GM18498 (cell line): ENCODE measurements around the gene MAGI1.

Experiments used
- ATAC-seq: cut with Tn5 transposase; IDR thresholded peaks from one replicate; pipeline ENCODE4 v1.9.1; 2021; ENCODE audit warnings: mild to moderate bottlenecking, moderate library complexity; ENCODE audit not compliant: unreplicated experiment

Gene MAGI1

DNA sequence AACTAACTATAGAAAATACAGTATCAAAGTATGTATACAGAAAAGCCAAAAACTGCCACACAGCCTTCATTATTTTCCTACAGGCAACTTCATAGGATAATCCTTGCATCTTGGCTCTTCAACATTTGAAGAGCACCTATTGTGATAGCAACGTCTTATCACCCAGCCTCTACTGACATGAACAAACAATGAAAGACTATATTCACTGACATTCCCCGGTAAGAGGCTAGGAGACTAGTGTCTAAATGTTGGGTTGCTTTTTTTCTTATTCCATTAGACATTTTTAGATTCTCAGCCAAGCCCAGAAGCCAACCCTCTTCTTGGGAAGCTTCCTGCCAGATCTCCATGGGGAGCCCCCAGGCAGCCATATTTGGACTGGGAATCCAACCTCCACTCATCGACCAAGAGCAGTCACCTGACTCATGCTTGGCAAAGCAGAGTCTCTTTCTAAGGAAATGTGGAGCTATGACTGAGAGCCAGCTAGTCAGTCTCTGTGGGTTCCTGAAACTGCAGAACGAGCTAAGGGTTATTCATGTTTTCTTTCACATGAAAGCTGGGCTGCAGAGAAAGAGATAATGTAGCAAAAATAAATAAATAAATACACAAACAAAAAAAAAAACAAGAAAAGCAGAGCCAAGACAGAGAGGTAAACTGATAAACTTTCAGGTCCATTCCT is 227.5 kb downstream of the MAGI1 start:
- ATAC-seq = no peak

DNA sequence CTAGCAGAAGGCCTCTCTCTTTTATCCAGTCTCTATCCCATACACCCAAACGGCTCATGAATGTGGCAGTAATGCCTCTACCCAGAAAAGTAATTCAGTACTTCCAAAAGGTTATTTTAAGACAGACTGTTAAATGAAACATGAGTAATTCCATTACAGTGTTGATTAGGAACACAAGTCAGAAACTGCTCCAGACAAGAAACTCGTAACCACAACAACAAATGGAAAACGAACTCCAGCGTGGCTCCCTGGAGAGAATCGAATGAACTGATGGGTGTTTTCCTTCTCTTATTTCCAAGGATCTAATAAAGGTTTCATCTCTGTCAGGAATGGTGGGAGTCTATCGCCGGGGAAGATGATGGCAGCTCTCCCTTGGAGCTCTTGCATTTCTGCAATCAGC is 228.4 kb downstream of the MAGI1 start:
- ATAC-seq = no peak

DNA sequence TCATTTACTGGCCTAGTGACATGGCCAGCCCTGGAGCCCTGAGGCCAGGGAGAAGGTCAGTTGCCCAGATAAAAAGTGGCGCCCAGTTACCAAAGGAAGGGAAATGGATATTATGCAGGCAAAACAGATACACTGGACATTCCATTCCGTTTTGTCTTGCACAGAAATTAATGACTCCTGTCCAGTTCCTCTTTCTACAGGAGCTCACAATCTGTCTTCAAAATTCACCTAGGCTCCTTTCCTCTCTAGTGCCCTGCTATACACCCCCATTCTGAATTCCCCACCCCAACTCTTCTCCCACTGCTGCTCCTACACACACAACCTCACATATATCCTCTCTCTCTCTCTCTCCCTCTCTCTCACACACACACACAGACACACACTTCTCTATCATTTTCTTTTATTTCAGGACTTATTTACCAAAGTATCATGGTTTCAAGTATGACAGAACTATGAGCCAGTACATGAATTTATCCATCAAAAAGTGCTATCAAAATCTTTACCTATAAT is 229.0 kb downstream of the MAGI1 start:
- ATAC-seq = no peak

DNA sequence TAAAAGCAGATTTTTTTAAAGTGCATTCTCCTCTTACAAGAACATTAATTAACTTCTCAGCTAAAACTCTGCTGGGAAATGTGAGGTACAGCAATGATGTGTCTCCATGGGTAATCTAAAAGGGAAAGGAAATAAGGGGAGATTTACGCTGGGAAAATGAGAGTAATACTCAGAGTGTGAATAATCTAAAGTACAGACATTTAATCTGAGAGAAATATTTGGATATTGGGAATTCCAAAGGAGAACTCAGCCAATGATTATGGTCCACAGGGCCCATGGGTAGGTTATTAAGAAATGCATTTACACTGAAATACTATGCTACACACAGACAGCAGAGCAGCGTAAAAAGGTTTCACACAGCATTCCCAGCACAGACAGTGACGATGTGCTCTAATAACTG is 229.9 kb downstream of the MAGI1 start:
- no peak for ATAC-seq

DNA sequence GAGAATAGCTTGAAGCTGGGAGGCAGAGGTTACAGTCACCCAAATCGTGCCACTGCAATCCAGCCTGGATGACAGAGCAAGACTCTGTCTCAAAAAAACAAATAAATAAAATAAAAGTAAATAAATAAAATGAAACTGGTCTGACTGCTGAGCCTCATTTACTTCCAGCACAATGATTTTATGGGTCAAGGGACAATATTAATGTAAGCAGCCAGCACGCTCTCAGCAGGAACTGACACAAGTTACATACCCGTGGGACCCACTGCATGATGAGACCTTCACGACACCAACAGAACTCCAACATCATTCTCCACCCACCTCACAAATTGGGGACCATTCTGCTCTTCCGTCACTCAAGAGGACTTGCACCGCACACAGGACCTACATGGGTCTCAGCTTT is 230.3 kb downstream of the MAGI1 start:
- no peak for ATAC-seq

DNA sequence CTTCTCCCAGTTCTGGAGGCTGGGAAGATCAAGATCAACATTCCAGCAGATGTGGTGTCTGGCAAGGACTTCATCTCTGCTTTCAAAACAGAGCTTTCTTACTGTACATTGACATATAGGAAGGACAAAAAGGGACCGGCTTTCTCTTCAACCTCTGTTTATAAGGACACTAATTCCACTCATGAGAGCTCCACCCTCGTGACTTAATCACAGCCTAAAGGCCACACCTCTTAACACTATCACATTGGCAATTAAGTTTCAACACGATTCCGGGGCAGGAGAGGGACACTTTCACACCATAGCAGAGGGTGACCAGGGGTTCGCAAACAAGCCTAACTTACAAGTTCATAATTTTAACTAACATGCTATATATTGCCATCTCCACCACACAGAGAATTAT is 231.5 kb downstream of the MAGI1 start:
- ATAC-seq = no peak

DNA sequence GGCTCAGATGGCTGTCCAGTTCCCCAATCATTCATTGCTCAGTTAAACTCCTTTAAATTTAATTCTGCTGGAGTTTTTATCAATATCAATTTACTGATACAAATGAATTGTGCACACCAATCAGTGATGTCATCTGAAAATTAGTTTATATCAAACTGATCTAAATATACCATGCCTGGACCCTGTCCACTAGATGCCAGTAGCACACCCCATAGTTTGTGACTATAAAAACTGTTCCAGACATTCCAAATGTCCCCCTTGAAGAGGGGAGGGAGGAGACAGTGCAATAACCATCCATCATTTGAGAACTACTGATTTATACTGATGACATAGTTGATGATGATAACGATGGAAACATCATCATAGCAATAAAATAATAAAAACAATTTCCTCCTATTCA is 232.1 kb downstream of the MAGI1 start:
- ATAC-seq = no peak

DNA sequence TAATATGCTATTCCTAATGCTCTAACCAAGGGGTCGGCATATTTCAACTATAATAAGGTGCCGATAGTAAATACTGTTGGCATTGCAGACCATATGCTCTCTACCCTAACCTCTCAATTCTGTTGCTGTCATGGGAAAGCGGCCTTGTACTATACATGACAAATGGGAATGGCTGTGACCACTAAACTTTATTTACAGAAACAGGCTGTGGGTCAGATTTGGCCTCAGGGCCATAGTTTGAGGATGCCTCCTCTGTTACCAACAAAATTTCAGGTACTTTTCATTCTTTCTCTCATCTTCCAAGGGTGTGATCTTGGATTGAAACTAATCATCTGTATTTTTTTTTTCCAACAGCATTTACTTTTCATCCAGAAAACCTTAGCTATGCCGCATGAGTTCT is 242.0 kb downstream of the MAGI1 start:
- ATAC-seq = no peak

DNA sequence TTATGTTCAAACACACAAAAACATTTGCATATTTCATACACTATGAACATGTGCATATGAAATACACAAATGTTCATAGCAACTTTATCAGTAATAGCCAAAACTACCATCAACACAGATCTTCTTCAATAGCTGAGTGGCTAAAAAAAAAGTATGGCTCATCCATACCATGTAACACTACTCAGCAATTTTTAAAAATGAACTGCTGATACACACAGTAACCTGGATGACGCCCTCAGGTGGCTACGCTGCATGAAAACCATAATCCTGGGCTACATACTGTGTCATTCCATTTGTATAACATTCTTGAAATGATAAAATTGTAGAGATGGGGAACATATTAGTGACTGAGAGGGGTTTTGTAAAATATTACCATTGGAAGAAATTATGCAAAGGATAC is 243.6 kb downstream of the MAGI1 start:
- ATAC-seq = no peak

DNA sequence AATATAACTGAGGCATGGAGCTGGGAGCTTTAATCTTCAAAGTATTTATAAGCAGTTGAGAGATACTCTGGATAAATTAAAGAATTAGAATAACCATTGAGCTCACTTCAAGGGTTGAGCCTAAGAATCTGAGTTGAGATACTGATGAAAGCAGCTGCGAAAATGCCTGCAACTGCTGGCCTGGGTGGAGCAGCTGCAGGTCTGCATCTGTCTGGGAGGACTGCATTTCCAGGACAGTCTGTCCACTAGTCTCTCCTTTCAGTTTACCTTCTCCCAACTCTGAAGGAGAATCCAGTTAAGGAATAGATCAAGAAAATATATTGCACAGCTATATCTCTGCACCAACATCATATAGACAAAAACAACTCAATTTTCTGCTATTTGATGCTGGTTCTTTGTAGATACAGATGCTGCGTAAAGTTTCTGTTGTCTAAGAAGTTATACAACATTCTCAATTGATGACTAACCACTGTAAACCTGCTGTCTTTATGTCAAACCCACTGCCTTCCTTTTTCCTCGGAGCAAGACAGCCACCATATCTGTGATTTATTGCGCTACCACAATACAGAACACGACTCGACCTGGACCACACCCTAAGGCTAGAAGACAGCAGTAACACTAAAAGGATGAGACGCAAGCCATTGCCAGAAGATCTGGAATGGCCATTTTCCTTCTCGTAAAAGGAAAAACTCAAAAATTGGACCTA is 245.1 kb downstream of the MAGI1 start:
- ATAC-seq = no peak

DNA sequence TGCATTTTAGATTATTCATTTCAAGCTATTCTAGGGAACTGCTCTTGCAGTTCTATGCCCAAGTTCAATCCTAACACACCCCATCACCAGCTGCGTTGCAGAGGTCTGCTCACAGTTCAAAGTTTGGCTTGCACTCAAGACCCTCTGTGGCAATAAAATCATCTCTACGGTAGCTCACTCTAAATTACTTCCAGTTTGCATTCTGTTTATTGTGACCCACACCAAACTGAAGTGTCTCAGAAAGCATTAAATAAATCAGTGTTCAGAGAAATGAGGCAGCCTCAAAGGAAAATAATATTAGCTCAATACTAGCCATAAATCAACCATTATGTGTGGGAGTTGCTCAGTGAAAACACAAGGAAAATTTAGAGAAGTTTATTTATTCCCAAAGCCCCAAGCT is 250.3 kb downstream of the MAGI1 start:
- no peak for ATAC-seq

DNA sequence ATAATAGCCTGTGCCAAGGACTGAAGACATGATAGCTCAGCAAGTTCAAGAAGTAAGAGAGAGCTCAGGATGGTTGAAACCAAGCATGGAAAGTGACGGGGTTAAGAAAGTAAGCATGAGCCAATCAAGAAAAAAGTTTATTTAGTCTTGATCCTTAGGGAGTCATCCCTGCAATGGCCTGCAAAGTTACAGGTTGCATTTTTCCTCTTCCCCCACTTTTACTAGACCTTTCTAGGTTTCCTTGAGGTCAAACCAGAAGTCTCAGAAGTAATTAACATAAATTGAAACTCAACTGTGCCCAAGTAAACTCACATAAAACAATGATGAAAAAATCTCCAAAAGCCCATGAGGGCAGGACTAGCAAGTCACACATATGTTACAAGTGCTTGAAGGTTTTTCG is 250.9 kb downstream of the MAGI1 start:
- no peak for ATAC-seq

DNA sequence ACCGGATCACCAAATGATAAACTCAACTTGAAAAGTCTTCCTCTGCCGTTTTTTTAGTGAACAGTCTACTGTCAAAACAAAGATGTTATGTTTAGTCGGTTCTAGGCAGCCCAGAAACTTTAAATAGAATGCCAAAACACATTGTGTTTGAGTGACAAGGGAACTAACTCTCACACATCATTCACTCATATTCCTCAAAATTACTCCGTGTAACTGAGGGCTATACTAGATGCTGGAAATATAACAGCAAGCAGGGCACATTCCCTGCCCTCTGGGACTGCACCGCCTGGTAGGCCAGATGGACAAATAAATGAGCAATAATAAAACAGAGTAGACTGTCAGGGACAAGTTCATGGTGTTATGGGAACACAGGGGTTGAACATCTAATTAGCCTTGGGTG is 251.4 kb downstream of the MAGI1 start:
- ATAC-seq = no peak

DNA sequence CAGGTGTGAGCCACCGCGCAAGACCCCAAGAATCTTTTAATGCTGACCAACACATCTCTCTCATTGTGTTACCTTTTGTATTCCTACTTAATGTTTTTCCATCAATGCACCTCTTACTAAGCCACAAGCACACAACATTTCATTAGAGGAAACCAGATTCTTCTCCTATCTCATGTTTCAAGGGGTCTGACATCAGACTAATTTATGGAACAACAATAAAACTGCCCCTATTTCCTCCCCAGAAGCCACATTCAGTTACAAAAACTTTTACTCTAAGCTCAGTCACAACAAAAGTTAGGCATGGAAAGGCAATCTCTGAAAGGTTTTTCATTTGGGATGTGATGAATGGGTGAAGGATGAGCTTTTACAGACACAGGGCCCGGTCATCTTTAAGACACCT is 251.8 kb downstream of the MAGI1 start:
- no peak for ATAC-seq

DNA sequence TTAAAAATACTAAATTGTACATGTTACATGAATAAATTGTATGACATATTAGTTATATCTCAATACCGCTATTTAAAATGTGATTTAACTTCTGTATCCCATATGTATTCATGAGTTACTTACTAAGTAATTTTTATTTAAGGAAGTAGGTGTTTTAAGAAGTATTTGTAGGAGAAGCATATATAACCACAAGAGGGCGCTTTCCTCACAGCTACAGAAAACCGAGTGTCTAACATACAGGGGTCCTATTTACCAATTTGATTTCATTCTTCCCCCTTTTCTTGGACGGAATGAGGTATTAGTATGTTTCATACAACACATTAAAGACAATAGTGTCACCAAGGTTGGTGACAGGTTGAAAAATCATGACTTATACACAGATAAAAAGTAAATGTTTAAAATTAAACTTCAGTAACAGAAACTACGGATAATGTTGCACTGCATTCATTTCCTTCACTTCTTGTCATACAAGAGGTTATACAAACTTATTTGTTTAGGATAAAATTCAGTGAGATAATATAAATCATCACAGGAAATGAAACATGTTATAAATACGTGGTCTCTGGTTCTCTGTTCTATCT is 253.6 kb downstream of the MAGI1 start:
- no peak for ATAC-seq

DNA sequence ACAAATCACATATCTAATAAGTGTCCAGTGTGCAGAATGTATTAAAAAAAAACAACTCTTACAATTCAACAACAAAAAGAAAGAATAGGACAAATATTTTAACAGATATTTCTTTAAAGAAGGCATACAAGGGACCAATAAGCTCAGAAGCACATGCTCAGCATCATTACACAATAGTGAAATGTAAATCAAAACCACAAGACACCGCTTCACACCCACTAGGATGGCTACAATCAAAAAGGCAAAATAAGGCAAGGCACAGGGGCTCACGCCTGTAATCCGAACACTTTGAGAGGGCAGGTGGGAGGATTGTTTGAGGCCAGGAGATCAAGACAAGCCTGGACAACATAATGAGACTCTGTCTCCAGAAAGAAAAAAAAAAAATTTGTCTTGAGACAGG is 255.6 kb downstream of the MAGI1 start:
- ATAC-seq = no peak

DNA sequence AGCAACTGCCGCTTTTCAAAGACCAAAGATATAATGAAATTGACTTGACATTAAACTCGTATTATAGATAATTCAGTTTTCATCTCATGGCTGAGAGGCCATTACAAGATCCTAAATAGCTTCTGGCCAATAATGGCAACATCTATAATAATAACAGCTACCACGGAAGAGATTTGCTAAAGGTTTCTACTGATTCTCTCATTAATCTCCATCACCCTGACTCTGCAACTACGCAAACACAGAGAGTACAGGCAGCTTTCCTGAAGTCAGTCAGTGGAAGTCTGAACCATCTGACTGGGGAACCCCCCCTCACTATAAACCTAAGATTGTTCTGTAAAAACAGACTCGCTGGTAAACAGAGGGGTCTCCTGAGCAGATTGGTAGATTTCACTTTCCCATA is 257.1 kb downstream of the MAGI1 start:
- no peak for ATAC-seq

DNA sequence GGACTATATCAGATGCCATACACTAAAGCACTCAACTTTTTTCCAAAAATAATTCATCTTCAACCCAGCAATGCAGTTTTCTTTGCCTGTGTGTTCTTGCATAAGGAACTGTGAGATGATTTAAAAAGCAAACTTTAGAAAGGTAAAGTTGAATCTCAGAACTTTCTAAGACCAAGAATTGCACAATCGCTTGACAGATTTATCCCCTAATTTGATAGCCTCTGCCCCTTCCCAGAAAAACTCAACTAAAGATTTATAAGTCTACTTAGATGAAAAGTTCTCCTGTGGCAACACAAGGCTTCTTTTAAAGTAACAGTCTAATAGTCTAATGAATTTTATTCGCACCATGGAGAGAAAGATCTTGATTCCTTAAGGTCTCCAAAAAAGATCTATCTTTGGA is 259.3 kb downstream of the MAGI1 start:
- ATAC-seq = no peak

DNA sequence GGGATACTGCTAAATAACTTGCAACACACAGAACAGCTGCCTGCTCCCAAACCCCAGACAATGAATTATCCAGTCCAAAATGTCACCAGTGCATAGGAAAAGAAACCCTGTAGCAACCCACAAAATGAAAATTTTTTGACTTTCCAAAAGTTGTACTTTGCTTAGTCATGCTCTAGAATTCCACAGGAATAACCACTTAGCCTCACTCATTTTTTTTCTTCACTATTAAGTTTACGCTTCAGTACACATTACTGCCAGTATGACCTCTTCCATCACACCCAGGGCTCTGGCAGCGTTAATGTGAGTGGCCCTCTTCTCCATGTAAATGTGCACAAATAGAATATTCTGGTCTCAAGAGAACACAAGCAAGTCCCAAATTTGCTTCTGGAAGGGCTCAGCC is 259.8 kb downstream of the MAGI1 start:
- no peak for ATAC-seq

DNA sequence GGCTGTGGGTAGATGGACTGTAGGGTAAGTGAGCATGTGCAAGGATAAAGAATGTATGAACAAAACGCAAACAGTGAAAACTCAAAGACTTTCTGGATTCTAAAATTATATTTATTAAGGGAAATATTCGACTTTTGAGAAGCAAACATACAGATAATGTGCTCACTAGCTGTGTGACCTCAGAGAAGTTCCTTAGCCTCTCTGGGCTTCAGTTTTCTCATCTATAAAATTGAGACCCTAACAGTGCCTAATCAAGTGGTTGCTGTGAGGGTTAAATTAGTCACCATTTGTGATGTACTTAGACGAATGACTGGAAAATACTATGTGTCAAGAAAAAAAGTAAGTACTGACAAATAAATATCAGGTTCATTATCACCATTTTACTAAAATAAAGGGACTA is 261.7 kb downstream of the MAGI1 start:
- no peak for ATAC-seq

DNA sequence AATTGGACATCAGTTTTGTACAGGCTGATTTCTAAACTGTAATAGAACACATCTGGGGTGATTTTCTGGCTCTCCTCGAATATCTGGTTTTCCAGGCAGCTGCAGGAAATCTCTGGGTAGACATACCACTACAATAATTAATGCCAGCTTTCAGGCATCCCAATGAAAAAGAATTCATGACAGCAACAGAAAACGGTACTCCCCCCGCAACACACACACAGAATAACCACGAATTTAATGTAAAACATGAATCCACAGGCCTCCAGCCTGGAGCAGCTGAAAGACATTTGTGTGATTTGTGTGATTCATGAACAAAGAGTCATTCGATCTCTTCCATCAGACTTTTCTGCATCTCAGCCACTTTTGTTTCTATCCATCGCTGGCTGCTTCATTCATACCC is 262.2 kb downstream of the MAGI1 start:
- no peak for ATAC-seq

DNA sequence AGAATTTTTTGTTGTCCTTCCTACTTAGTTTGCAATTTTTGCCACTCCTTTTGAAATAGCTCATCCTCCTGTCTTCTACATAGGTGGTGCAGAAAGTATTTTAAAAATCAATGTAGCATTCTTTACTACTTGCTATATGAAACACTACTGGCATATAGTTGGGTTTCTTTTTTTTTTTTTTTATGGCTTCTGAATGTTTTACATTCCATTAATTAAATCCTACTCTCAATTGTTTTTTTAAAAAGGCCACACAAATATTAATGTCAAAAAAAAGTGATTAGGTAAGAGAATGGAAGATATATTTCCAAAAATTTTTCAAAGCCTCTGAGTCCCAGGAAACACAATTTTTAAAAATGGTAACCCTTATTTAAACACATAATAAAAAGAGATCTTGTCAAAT is 262.6 kb downstream of the MAGI1 start:
- ATAC-seq = no peak
